Psoas muscle (tissue), 8 donors: Measurements from ENCODE around the gene GIPC2. TPM values are rescaled to one million over a fixed set of nuclear protein-coding genes. Genes with fewer than 3 reads are reported as not detected.
"Not testable (repeated sequence)": the region's sequence is repeated elsewhere in the genome, so short reads cannot be mapped to it uniquely, and the experiment has no call there.

Experiments
- ATAC-seq, 4 donors: fragments of 200-7000 bp; cut with Tn5 transposase; one replicate each; pipeline ENCODE4 v1.9.1; 2020; ENCODE audit warnings: moderate library complexity in 3 of 4, mild to moderate bottlenecking in 2 of 4
- DNase-seq, 2 donors: peaks; one replicate each; pipeline ENCODE4 v3.0.0-alpha.2; 2020
- H3K27ac ChIP-seq: fragments of 200-600 bp; one replicate; pipeline ENCODE4 v1.8.0; 2022
- H3K27me3 ChIP-seq, 3 donors: fragments of 200-600 bp in 1 of 3; one replicate each; pipeline versions ENCODE4 v1.6.1 to v1.8.0; 2013 to 2022; ENCODE audit warnings: low read length in 2 of 3, mild to moderate bottlenecking in 2 of 3, moderate library complexity in 1 of 3; ENCODE audit not compliant: insufficient read depth in 3 of 3
- H3K36me3 ChIP-seq, 2 donors: fragments of 200-600 bp in 1 of 2; one replicate each; pipeline versions ENCODE4 v1.6.1 to v1.8.0; 2013 to 2022; ENCODE audit warnings: low read depth in 1 of 2, mild to moderate bottlenecking in 1 of 2, moderate library complexity in 1 of 2; ENCODE audit not compliant: insufficient read depth in 1 of 2
- H3K4me1 ChIP-seq: fragments of 200-600 bp; one replicate; pipeline ENCODE4 v1.8.0; 2022
- H3K4me3 ChIP-seq: fragments of 200-600 bp; one replicate; pipeline ENCODE4 v1.8.0; 2022; ENCODE audit warnings: mild to moderate bottlenecking
- H3K9me3 ChIP-seq: fragments of 200-600 bp; one replicate; pipeline ENCODE4 v1.8.0; 2022
- CTCF ChIP-seq: fragments of 200-600 bp; IDR thresholded peaks from one replicate; pipeline ENCODE4 v1.8.0; 2022; ENCODE audit warnings: antibody characterized with exemption
- WGBS, 3 donors: extraction: QIAGEN DNeasy Blood & Tissue Kit; methylation state at CpG; one replicate each; pipeline versions ENCODE4 v1.1.6 to v1.1.7; 2013; 5-methylcytosine and 5-hydroxymethylcytosine counted together
- intact Hi-C, 2 donors: fragments of 100-400 bp; cut with DNase I; formaldehyde crosslinking; loops; one replicate each; pipeline versions ENCODE4 v1.11.0 to v1.14.2; 2022
- polyA plus RNA-seq, 3 donors: library from polyadenylated mRNA; stranded (reverse); fragments of 200-250 nt; gene quantifications; one replicate each; pipeline ENCODE4 v1.2.3, GENCODE V29; 2013
- total RNA-seq, 4 donors: library from RNA; stranded (reverse); fragmentation: NEBNext Ultra II Directional in 2 of 4; extraction: Animal tissue kit (Norgen Biotek cat#: 25700) in 2 of 4; gene quantifications; one replicate each; pipeline versions ENCODE4 v1.2.1 to v1.2.4, GENCODE V29; 2021 to 2023
- donor health status: healthy with polysubstance abuse.
- donor health status: DM: no; HTN: no; CAD: no; lungs with moderate emphysema.
- donor health status: Bipolar disorder and iron deficiency.
- donor health status: healthy.
- donor health status: DM: yes; HTN: yes; CAD: no.
- donor health status: DM: no; HTN: no; CAD: no.
- donor health status: DM: no; HTN: no; CAD: no.
- donor health status: DM: yes; HTN: yes; CAD: no.

The GIPC2 gene
- total and polyA plus RNA-seq, 7 donors = 0.68 to 1.6 (median 1.2) TPM

- WGBS, 3 donors = 83 to 87% (median 84%) methylated on average over 2 of the region's 2 CpGs
- intact Hi-C loops = no loop called here
- H3K27ac ChIP-seq = peak overlapping the region; percentile 26
- no peaks in the 10 kb centered on the region for H3K36me3 ChIP-seq
- no peak for DNase-seq
- H3K4me3 ChIP-seq = no peak overlapping the region
- no peaks in the 10 kb centered on the region for H3K27me3 ChIP-seq
- no peaks in the 10 kb centered on the region for H3K9me3 ChIP-seq
- peaks cover 38% of the 10 kb centered on the region for H3K4me1 ChIP-seq
- TF ChIP-seq CTCF = no peak
- no peak for ATAC-seq
Measured at GRCh38 chr1:78079580-78079979, 33.8 kb downstream of the GIPC2 start.

GRCh38 chr1:78080767-78081166 is 35.0 kb downstream of the GIPC2 start:
- no peak for ATAC-seq
- Histone ChIP-seq H3K36me3 (no peaks in the 10 kb centered on the region), H3K4me3 (peak overlapping the region; percentile 8), H3K9me3 (no peaks in the 10 kb centered on the region), H3K4me1 (peaks cover 38% of the 10 kb centered on the region), H3K27ac (peak overlapping the region; percentile 7), H3K27me3 (no peaks in the 10 kb centered on the region)
- no peak for TF ChIP-seq CTCF
- no peak for DNase-seq
- 64 to 79% (median 66%) methylated on average over 2 of the region's 2 CpGs for WGBS, 3 donors
- intact Hi-C loops = no loop called here

GRCh38 chr1:78081980-78082860 is 36.5 kb downstream of the GIPC2 start:
- TF ChIP-seq CTCF = no peak
- Histone ChIP-seq H3K4me3 (no peak overlapping the region), H3K4me1 (peaks cover 38% of the 10 kb centered on the region), H3K27me3 (no peaks in the 10 kb centered on the region), H3K9me3 (no peaks in the 10 kb centered on the region), H3K27ac (peak overlapping the region; percentile 64), H3K36me3 (no peaks in the 10 kb centered on the region)
- no peak for DNase-seq
- 48 to 51% (median 50%) methylated on average over 5 of the region's 5 CpGs for WGBS, 3 donors
- ATAC-seq = peak; percentile 89 to 97 (median 94)
- intact Hi-C loops = no loop called here

GRCh38 chr1:78084639-78085038 is 38.9 kb downstream of the GIPC2 start:
- H3K4me3 ChIP-seq, ATAC-seq, H3K27ac ChIP-seq, H3K9me3 ChIP-seq, DNase-seq, H3K27me3 ChIP-seq, intact Hi-C loops, H3K36me3 ChIP-seq: not testable (repeated sequence)
- H3K4me1 ChIP-seq = peaks cover 23% of the 10 kb centered on the region

GRCh38 chr1:78086697-78087096 is 40.9 kb downstream of the GIPC2 start:
- Histone ChIP-seq H3K27ac (no peak overlapping the region), H3K4me1 (peaks cover 13% of the 10 kb centered on the region), H3K9me3 (no peaks in the 10 kb centered on the region), H3K4me3 (no peak overlapping the region), H3K27me3 (no peaks in the 10 kb centered on the region), H3K36me3 (no peaks in the 10 kb centered on the region)
- TF ChIP-seq CTCF = no peak
- 63 to 81% (median 80%) methylated on average over 1 of the region's 1 CpG for whole genome bisulfite sequencing, 3 donors
- intact Hi-C loops = no loop called here
- ATAC-seq = no peak
- no peak for DNase-seq
